GM12872 (cell line): ENCODE data around the gene COMT.

ENCODE experiments used
- TF ChIP-seq, protein P1 (sequence below): IDR thresholded peaks from 3 replicates; pipeline ENCODE4 v1.5.1; 2011; ENCODE audit warnings: low read depth, mild to moderate bottlenecking, low read length, moderate library complexity; ENCODE audit not compliant: insufficient read depth

The COMT gene

DNA sequence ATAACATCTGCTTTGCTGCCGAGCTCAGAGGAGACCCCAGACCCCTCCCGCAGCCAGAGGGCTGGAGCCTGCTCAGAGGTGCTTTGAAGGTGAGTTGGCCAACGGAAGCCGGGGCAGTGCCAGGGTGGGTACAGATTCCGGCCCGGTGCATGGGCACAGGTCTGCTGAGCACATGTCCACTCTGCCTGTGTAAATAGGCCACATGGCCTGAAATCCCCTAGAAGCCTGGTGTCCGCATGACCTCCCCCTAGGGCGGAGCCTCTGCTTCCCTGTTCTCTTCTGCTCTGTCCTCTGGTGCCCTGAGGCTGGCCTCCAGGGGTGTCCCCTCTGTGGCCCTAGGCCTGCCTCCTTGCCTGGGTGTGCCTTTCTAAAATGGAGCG lies 19.6 kb downstream of the COMT start:
- TF ChIP-seq, protein P1, sequence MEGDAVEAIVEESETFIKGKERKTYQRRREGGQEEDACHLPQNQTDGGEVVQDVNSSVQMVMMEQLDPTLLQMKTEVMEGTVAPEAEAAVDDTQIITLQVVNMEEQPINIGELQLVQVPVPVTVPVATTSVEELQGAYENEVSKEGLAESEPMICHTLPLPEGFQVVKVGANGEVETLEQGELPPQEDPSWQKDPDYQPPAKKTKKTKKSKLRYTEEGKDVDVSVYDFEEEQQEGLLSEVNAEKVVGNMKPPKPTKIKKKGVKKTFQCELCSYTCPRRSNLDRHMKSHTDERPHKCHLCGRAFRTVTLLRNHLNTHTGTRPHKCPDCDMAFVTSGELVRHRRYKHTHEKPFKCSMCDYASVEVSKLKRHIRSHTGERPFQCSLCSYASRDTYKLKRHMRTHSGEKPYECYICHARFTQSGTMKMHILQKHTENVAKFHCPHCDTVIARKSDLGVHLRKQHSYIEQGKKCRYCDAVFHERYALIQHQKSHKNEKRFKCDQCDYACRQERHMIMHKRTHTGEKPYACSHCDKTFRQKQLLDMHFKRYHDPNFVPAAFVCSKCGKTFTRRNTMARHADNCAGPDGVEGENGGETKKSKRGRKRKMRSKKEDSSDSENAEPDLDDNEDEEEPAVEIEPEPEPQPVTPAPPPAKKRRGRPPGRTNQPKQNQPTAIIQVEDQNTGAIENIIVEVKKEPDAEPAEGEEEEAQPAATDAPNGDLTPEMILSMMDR, result no peak

DNA sequence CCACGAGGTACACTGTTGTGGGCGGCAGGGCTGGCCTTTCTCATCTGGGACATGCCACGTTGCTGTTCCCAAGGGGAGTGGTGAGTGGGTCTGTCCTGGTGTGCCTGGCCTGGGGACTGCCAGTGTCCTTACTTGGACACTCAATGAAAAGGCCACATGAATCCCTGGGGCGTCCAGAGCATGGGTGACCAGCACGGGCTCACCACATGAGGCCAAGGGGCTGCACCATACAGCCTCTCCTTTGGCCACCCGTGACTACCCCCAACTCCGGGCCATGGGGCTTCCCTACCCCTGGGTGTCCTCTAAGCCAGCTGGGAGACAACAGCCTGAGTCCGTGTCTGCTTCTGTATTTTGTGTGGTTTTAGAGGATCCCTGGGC lies 20.3 kb downstream of the COMT start:
- TF ChIP-seq, protein P1, result no peak

DNA sequence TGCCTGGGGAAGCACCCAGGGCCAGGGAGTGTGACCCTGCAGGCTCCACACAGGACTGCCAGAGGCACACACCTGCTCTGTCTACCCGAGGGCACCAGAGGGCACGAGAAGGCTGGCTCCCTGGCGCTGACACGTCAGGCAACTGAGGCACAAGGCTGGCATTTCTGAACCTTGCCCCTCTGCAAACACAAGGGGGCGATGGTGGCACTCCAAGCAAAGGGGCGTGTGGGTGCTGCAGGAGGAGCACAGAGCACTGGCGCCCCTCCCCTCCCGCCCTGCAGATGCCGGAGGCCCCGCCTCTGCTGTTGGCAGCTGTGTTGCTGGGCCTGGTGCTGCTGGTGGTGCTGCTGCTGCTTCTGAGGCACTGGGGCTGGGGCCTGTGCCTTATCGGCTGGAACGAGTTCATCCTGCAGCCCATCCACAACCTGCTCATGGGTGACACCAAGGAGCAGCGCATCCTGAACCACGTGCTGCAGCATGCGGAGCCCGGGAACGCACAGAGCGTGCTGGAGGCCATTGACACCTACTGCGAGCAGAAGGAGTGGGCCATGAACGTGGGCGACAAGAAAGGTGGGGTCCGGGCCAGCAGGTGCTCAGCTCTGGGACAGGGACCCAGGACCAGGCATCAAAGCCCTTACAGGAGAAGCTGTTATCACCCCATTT lies 20.8 kb downstream of the COMT start:
- TF ChIP-seq, protein P1, result peak; percentile 64

DNA sequence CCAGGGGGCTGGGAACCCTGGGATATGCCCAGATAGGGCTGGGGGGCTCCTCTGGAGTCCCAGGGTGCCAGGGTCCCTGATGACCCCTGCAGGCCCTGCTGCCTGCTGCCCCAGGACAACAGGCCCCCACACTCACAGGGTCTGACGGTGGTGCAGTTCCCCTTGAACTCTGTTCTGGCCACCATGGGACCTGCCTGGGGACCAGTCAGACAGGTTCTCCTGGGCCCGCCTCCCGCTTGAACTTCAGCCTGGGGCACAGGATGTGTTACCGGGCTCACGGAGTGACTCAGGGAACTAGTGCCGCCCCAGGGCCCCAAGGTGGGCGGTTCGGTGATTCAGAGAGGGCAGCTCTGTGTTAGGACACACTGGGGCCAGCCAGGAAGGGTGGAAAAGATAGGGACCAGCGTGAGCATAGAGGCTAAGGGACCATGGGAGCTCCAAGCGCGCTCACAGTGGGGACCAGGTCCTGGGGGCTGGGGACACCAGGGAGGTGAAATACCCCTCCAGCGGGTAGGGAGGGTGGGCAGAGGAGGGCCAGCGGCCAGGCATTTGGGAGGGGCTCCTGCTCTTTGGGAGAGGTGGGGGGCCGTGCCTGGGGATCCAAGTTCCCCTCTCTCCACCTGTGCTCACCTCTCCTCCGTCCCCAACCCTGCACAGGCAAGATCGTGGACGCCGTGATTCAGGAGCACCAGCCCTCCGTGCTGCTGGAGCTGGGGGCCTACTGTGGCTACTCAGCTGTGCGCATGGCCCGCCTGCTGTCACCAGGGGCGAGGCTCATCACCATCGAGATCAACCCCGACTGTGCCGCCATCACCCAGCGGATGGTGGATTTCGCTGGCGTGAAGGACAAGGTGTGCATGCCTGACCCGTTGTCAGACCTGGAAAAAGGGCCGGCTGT lies 21.6 kb downstream of the COMT start:
- TF ChIP-seq, protein P1, result no peak

DNA sequence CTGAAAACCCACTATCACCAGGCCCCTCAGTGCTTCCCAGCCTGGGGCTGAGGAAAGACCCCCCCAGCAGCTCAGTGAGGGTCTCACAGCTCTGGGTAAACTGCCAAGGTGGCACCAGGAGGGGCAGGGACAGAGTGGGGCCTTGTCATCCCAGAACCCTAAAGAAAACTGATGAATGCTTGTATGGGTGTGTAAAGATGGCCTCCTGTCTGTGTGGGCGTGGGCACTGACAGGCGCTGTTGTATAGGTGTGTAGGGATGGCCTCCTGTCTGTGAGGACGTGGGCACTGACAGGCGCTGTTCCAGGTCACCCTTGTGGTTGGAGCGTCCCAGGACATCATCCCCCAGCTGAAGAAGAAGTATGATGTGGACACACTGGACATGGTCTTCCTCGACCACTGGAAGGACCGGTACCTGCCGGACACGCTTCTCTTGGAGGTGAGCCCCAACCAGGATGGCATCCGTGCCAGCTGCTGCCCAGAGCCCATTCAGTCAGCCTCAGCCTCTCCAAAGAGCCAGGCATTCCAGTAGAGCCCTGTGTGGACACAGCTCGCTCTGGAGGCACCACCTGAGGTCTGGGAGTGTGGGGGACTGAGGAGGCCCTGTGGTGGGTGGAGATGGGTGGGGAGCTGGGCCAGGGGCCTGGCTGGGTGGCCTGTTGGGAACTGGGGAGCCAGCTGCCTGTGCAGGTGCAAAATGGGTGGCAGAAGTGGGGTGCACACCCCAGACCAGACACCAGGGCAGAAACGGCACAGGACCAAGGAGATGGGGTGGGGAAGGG lies 22.5 kb downstream of the COMT start:
- TF ChIP-seq, protein P1, result no peak

DNA sequence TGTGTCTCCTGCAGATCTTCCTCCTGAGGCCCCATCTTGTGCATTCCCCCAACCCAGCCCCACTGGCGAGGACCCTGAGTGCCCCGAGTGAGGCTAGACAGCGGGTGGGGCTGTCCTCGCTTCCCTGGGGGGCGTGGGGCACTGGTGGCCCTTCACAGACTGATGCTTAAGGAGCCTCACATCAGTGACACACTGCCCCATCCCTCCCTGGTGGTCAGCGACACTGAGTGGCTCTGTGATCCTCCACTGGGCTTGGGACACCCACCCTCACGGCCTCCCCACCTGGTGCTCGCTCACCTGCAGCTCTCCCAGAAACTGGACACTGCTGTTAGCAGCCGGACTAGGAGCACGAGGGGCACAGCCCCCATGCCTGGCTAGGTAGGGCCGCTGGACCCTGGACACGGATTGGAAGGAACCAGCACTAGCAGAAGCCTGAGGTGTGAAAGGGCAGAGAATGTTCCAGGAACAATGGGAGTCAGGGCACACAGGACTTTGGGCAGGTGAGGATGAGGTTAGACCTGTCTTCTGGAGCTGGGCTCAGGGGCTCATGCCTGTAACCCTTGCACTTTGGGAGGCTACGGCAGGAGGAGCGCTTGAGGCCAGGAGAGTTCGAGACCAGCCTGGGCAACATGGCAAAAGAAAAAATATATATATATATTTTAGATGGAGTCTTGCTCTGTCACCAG lies 23.3 kb downstream of the COMT start:
- TF ChIP-seq, protein P1, result no peak
